HCT116 (cell line): Measurements from ENCODE around the gene FBXO34. TPM values are rescaled to one million over a fixed set of nuclear protein-coding genes. Genes with fewer than 3 reads are reported as not detected.

Experiments used
- ATAC-seq: fragments of 200-7000 bp; cut with Tn5 transposase; 2 replicates; pipeline ENCODE4 v1.9.1; 2020; ENCODE audit warnings: mild to moderate bottlenecking, moderate library complexity
- BruUV-seq: library from RNA; stranded (reverse); fragments of 400-500 nt; replicated peaks from 2 replicates; lab custom pipeline; 2021; lab: Mats Ljungman, UMichigan
- CTCF ChIA-PET: fragments of 300-600 bp; sonication (Branson Sonifier 250); formaldehyde crosslinking; loops from one replicate; lab custom pipeline; 2021; ENCODE audit warnings: antibody characterized with exemption; lab: Charles Lee
- POLR2A ChIA-PET: fragments of 300-600, 350-600 bp; sonication (Branson Sonifier 250); formaldehyde crosslinking; loops from one replicate; lab custom pipeline; 2021; ENCODE audit warnings: antibody characterized with exemption; lab: Charles Lee
- RAD21 ChIA-PET, 2 experiments: fragments of 300-600 bp; sonication (Branson Sonifier 250); formaldehyde crosslinking; loops; one replicate each; lab custom pipeline; 2023; ENCODE audit warnings: low total read pairs in 2 of 2; ENCODE audit not compliant: uncharacterized antibody in 2 of 2, unreplicated experiment in 2 of 2, low non-redundant PET in 1 of 2; lab: Charles Lee
- DNase-seq: peaks from one replicate; pipeline ENCODE4 v3.0.0-alpha.2; 2010; ENCODE audit warnings: low read depth, low spot score
- H2AFZ ChIP-seq: fragments of 200-600 bp; shearing (Covaris generic), sonication (generic); 2 replicates; pipeline ENCODE4 v1.6.1; 2017; ENCODE audit warnings: low read depth, mixed run types, mixed read lengths, antibody characterized with exemption, low read length; ENCODE audit not compliant: poor library complexity, severe bottlenecking
- H3K27ac ChIP-seq: 2 replicates; pipeline ENCODE4 v1.5.1; 2012; ENCODE audit warnings: low read depth, low read length
- H3K27me3 ChIP-seq: fragments of 200-600 bp; sonication (generic); 2 replicates; pipeline ENCODE4 v1.6.1; 2016; ENCODE audit warnings: mixed run types, low read length, mixed read lengths; ENCODE audit not compliant: insufficient read depth
- H3K36me3 ChIP-seq, 2 experiments: fragments of 200-500 bp in 1 of 2; fragments of 200-600 bp in 1 of 2; sonication (Bioruptor generic) in 1 of 2; sonication (generic) in 1 of 2; 2 replicates each; pipeline versions ENCODE4 v1.5.1 to v1.6.1; 2014 to 2016; ENCODE audit warnings: low read length in 2 of 2, inconsistent platforms in 1 of 2, mixed read lengths in 1 of 2, mixed run types in 1 of 2; ENCODE audit not compliant: insufficient read depth in 2 of 2, control insufficient read depth in 1 of 2
- H3K4me1 ChIP-seq, 2 experiments: fragments of 200-600 bp in 1 of 2; sonication (generic) in 1 of 2; 2 replicates each; pipeline versions ENCODE4 v1.5.1 to v1.6.1; 2012 to 2017; ENCODE audit warnings: low read length in 2 of 2, inconsistent platforms in 1 of 2, mild to moderate bottlenecking in 1 of 2, mixed read lengths in 1 of 2, mixed run types in 1 of 2, moderate library complexity in 1 of 2; ENCODE audit not compliant: insufficient read depth in 2 of 2, control insufficient read depth in 1 of 2
- H3K4me2 ChIP-seq: fragments of 200-600 bp; sonication (generic); 2 replicates; pipeline ENCODE4 v1.6.1; 2017; ENCODE audit warnings: mixed run types, low read length, mixed read lengths
- H3K4me3 ChIP-seq, 2 experiments: fragments of 200-600 bp in 1 of 2; sonication (generic) in 1 of 2; replicated peaks in 1 of 2; 2 replicates each; pipeline ENCODE4 v1.5.1; 2011 to 2016; ENCODE audit warnings: low read length in 2 of 2, control low read depth in 1 of 2, low read depth in 1 of 2, mild to moderate bottlenecking in 1 of 2, mixed read lengths in 1 of 2, mixed run types in 1 of 2
- H3K79me2 ChIP-seq: fragments of 200-600 bp; sonication (generic); 2 replicates; pipeline ENCODE4 v1.6.1; 2017; ENCODE audit warnings: mild to moderate bottlenecking, mixed run types, low read length, moderate library complexity, mixed read lengths; ENCODE audit not compliant: insufficient read depth
- H3K9ac ChIP-seq: fragments of 200-600 bp; sonication (generic); 2 replicates; pipeline ENCODE4 v1.6.1; 2016; ENCODE audit warnings: low read length, mixed read lengths
- H3K9me2 ChIP-seq: fragments of 200-600 bp; sonication (generic), shearing (Covaris generic); 2 replicates; pipeline ENCODE4 v1.6.1; 2017; ENCODE audit warnings: mixed run types, mild to moderate bottlenecking, moderate library complexity; ENCODE audit not compliant: insufficient read depth
- H3K9me3 ChIP-seq, 2 experiments: fragments of 200-500 bp in 1 of 2; fragments of 200-600 bp in 1 of 2; sonication (Bioruptor generic) in 1 of 2; sonication (generic) in 1 of 2; 2 replicates each; pipeline ENCODE4 v1.6.1; 2014 to 2017; ENCODE audit warnings: low read length in 2 of 2, mixed read lengths in 2 of 2, inconsistent platforms in 1 of 2, low read depth in 1 of 2, mild to moderate bottlenecking in 1 of 2, mixed run types in 1 of 2, moderate library complexity in 1 of 2; ENCODE audit not compliant: control insufficient read depth in 1 of 2, insufficient read depth in 1 of 2
- H4K20me1 ChIP-seq: fragments of 200-600 bp; sonication (generic), shearing (Covaris generic); 2 replicates; pipeline ENCODE4 v1.6.1; 2017; ENCODE audit warnings: mixed run types, mild to moderate bottlenecking, moderate library complexity; ENCODE audit not compliant: insufficient read depth
- CTCF ChIP-seq, 3 experiments: fragments of 200-600 bp in 1 of 3; sonication (generic) in 1 of 3; IDR thresholded peaks in 2 of 3; conservative IDR thresholded peaks in 1 of 3; 2 replicates each; pipeline ENCODE4 v1.5.1; 2012 to 2017; ENCODE audit warnings: low read depth in 2 of 3, low read length in 2 of 3, antibody characterized with exemption in 1 of 3, borderline replicate concordance in 1 of 3, control low read depth in 1 of 3, mild to moderate bottlenecking in 1 of 3, mixed read lengths in 1 of 3, mixed run types in 1 of 3, moderate library complexity in 1 of 3; ENCODE audit not compliant: insufficient read depth in 1 of 3
- ELF1 ChIP-seq: IDR thresholded peaks from 2 replicates; pipeline ENCODE4 v1.6.1; 2012; ENCODE audit warnings: low read depth, borderline replicate concordance
- EZH2 ChIP-seq: fragments of 200-600 bp; sonication (generic); IDR thresholded peaks from 2 replicates; pipeline ENCODE4 v1.6.1; 2017; ENCODE audit warnings: antibody characterized with exemption, mixed run types
- MAX ChIP-seq: IDR thresholded peaks from 2 replicates; pipeline ENCODE4 v1.6.1; 2012
- SP1 ChIP-seq: IDR thresholded peaks from 2 replicates; pipeline ENCODE4 v1.6.1; 2012; ENCODE audit warnings: low read depth
- ZBTB33 ChIP-seq: IDR thresholded peaks from 2 replicates; pipeline ENCODE4 v1.6.1; 2011; ENCODE audit warnings: mild to moderate bottlenecking, low read length, moderate library complexity; ENCODE audit not compliant: insufficient replicate concordance; ENCODE audit errors: extremely low read depth
- ZFX ChIP-seq: fragments of 450-650 bp; IDR thresholded peaks from 2 replicates; pipeline ENCODE4 v1.6.1; 2017
- intact Hi-C: fragments of 100-400 bp; cut with micrococcal nuclease; formaldehyde crosslinking; loops from 2 replicates; pipeline ENCODE4 v1.10.0; 2022
- total RNA-seq: library from RNA; stranded (reverse); gene quantifications from one replicate; pipeline ENCODE4 v1.2.1, GENCODE V29; 2021; ENCODE audit not compliant: unreplicated experiment

Gene FBXO34
- total RNA-seq, 1 experiment from 2014 or later = 26.9 TPM

- no peaks in the 10 kb centered on the region for H3K4me1 ChIP-seq
- no peaks in the 10 kb centered on the region for H3K9me3 ChIP-seq
- intact Hi-C loops = no loop called here
- DNase-seq (no peak), ATAC-seq (no peak)
- H3K4me2 ChIP-seq = no peak overlapping the region
- no peak overlapping the region for H3K27ac ChIP-seq
- BruUV-seq = no TSS peak
- ChIA-PET RAD21 (no interaction called here), POLR2A (no interaction called here), CTCF (interaction anchor here (1.4 kb wide), 1 partner anchor 10 kb away, joined by 3 read pairs; no protein-coding TSS in a partner anchor)
- H3K27me3 ChIP-seq = peaks cover 7% of the 10 kb centered on the region
- no peaks in the 10 kb centered on the region for H3K9me2 ChIP-seq
- H4K20me1 ChIP-seq = no peaks in the 10 kb centered on the region
- no peaks in the 10 kb centered on the region for H3K36me3 ChIP-seq
- TF ChIP-seq SP1 (no peak), MAX (no peak), ELF1 (no peak), CTCF (IDR thresholded peaks at IDR 0.05 in 2 of 3, conservative IDR thresholded peaks at IDR 0.05 in 1 of 3; ENCODE audit: borderline replicate concordance in 1 of 3, insufficient read depth in 1 of 3, low read depth in 2 of 3, low read length in 2 of 3) (no peak), ZBTB33 (no peak), ZFX (no peak), EZH2 (no peak)
- no peak overlapping the region for H3K4me3 ChIP-seq
- no peak overlapping the region for H3K9ac ChIP-seq
- H3K79me2 ChIP-seq = no peaks in the 10 kb centered on the region
- no peak overlapping the region for H2AFZ ChIP-seq
Observed at GRCh38 chr14:55255979-55256378, 15.2 kb upstream of the FBXO34 start.
